Measurements from ENCODE around the gene GPR82.
"Not testable (repeated sequence)": the region's sequence is repeated elsewhere in the genome, so short reads cannot be mapped to it uniquely, and the experiment has no call there.

GPR82 gene

GRCh38 chrX:41723826-41724225 is at the start of gene GPR82:
Gene GPR82 (plus strand): TSS chrX:41724181. CDS start chrX:41727027, 2,846 bp downstream.
- DNase-seq = no peak

- DNase-seq = not testable (repeated sequence)
Observed at GRCh38 chrX:41676361-41676760, 47.6 kb upstream of the GPR82 start.

GRCh38 chrX:41677183-41678060 is 46.6 kb upstream of the GPR82 start:
- DNase-seq = no peak

- no peak for DNase-seq
Observed at GRCh38 chrX:41684138-41684537, 39.8 kb upstream of the GPR82 start.

GRCh38 chrX:41684940-41685339 is 39.0 kb upstream of the GPR82 start:
- no peak for DNase-seq

- DNase-seq = no peak
Observed at GRCh38 chrX:41686788-41687187, 37.2 kb upstream of the GPR82 start.

GRCh38 chrX:41688156-41688555 is 35.8 kb upstream of the GPR82 start:
- DNase-seq = no peak

GRCh38 chrX:41688835-41689234 is 35.1 kb upstream of the GPR82 start, which contains the start of gene GPR34:
Gene GPR34 (plus strand): TSS chrX:41688973. CDS start chrX:41695634, 6,661 bp downstream.
- no peak for DNase-seq

- no peak for DNase-seq
Observed at GRCh38 chrX:41689711-41690110, 34.3 kb upstream of the GPR82 start.

- DNase-seq = no peak
Observed at GRCh38 chrX:41692162-41692749, 31.7 kb upstream of the GPR82 start.

- no peak for DNase-seq
Observed at GRCh38 chrX:41693024-41693423, 31.0 kb upstream of the GPR82 start.

- DNase-seq = no peak
Observed at GRCh38 chrX:41695426-41695825, 28.6 kb upstream of the GPR82 start.

GRCh38 chrX:41703574-41704029 is 20.4 kb upstream of the GPR82 start:
- no peak for DNase-seq

- no peak for DNase-seq
Observed at GRCh38 chrX:41705042-41705441, 18.9 kb upstream of the GPR82 start.

- DNase-seq = peak; percentile 37
Observed at GRCh38 chrX:41705680-41706374, 18.2 kb upstream of the GPR82 start.

GRCh38 chrX:41707218-41707617 is 16.8 kb upstream of the GPR82 start:
- DNase-seq = no peak

- no peak for DNase-seq
Observed at GRCh38 chrX:41708486-41708885, 15.5 kb upstream of the GPR82 start.

- no peak for DNase-seq
Observed at GRCh38 chrX:41711021-41711667, 12.8 kb upstream of the GPR82 start.

GRCh38 chrX:41716222-41716621 is 7.8 kb upstream of the GPR82 start:
- DNase-seq = no peak

- no peak for DNase-seq
Observed at GRCh38 chrX:41716767-41717473, 7.1 kb upstream of the GPR82 start.

GRCh38 chrX:41718481-41719235 is 5.3 kb upstream of the GPR82 start:
- no peak for DNase-seq

- not testable (repeated sequence) for DNase-seq
Observed at GRCh38 chrX:41719610-41720009, 4.4 kb upstream of the GPR82 start.
